C4-2B (cell line): ENCODE measurements around the gene SFXN5.

Experiments used
- H3K27ac ChIP-seq: fragments of 450-650 bp; 2 replicates; pipeline ENCODE4 v1.5.1; 2017
- CTCF ChIP-seq: fragments of 450-650 bp; conservative IDR thresholded peaks from 2 replicates; pipeline ENCODE4 v1.5.1; 2017; ENCODE audit warnings: mild to moderate bottlenecking
- ZFX ChIP-seq: fragments of 450-650 bp; IDR thresholded peaks from 2 replicates; pipeline ENCODE4 v1.6.1; 2017

SFXN5 gene

GRCh38 chr2:72944804-72945449 lies 126.6 kb downstream of the SFXN5 start:
- TF ChIP-seq ZFX (no peak), CTCF (no peak)
- H3K27ac ChIP-seq = no peak overlapping the region

GRCh38 chr2:72943540-72944395 lies 127.7 kb downstream of the SFXN5 start:
- TF ChIP-seq ZFX (no peak), CTCF (no peak)
- H3K27ac ChIP-seq = no peak overlapping the region

GRCh38 chr2:72942881-72943418 lies 128.6 kb downstream of the SFXN5 start:
- TF ChIP-seq ZFX (no peak), CTCF (no peak)

GRCh38 chr2:72942293-72942692 lies 129.2 kb downstream of the SFXN5 start:
- TF ChIP-seq ZFX (no peak), CTCF (no peak)
- H3K27ac ChIP-seq = no peak overlapping the region

More at GRCh38 chr2:72942881-72943418, 128.6 kb downstream of the SFXN5 start:
- no peak overlapping the region for H3K27ac ChIP-seq

- no peak for TF ChIP-seq ZFX
- no peak for TF ChIP-seq CTCF
- no peak overlapping the region for H3K27ac ChIP-seq
Observed at GRCh38 chr2:72940786-72941185, 130.7 kb downstream of the SFXN5 start.

- no peak overlapping the region for H3K27ac ChIP-seq
- no peak for TF ChIP-seq ZFX
- TF ChIP-seq CTCF = no peak
Observed at GRCh38 chr2:72940361-72940760, 131.2 kb downstream of the SFXN5 start.

- no peak for TF ChIP-seq CTCF
- TF ChIP-seq ZFX = no peak
- H3K27ac ChIP-seq = no peak overlapping the region
Observed at GRCh38 chr2:72938455-72938854, 133.1 kb downstream of the SFXN5 start.
